CD4-positive, alpha-beta T cell treated with Interleukin-15 for 1 hour (primary cell): ENCODE data around the gene ITGAX.
"Not testable (repeated sequence)": the region's sequence is repeated elsewhere in the genome, so short reads cannot be mapped to it uniquely, and the experiment has no call there.

ENCODE experiments used
- DNase-seq: peaks from one replicate; pipeline ENCODE4 v3.0.0-alpha.2; 2020

The ITGAX gene

GRCh38 chr16:31412750-31413149, 57.8 kb downstream of the ITGAX start:
- no peak for DNase-seq

- DNase-seq, result no peak
Measured at GRCh38 chr16:31413381-31413780, 58.4 kb downstream of the ITGAX start.

DNA sequence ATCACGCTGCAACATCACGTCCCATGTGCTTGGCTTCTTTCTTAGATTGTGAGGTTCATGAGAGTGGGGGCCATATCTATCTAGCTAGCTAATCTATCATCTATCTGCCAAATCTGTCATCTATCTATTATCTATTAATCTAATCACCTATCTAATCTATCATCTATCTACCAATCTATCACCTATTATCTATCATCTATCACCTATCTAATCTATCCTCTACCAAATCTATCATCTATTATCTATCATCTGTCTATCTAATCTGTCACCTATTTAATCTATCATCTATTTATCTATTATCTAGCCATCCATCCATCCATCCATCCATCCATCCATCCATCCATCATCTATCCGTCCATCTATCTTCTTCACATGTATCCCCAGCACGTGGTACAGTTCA, 59.0 kb downstream of the ITGAX start:
- no peak for DNase-seq

DNA sequence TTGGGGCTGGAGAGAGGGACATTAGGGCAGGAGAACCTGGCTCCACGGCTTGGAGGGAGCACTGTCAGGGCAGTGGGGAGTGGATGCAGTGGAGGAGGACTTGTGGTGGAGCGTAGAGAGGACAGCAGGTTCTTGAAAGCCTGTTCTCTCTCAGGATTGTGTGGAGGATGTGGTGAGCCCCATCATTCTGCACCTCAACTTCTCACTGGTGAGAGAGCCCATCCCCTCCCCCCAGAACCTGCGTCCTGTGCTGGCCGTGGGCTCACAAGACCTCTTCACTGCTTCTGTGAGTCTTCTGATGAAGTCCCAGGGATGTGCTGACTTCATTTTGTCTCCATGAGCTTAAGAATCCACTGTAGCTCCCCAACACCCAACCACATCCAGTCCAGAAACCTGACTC, 59.7 kb downstream of the ITGAX start:
- no peak for DNase-seq

DNA sequence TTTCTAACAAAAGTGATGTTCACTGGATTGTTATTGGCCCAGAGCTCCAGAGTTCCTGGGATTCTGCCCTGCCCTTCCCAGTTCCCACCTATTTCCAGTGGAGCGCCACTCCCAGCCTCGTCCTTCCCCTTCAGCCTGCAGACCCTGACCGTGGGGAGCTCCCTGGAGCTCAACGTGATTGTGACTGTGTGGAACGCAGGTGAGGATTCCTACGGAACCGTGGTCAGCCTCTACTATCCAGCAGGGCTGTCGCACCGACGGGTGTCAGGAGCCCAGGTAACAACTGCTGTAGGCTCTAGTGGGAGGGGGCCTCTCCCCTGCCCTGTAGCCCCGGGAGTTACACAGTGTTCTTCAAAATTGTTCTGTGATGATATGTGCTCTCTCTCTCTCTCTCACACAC, 61.4 kb downstream of the ITGAX start:
- DNase-seq, result no peak

DNA sequence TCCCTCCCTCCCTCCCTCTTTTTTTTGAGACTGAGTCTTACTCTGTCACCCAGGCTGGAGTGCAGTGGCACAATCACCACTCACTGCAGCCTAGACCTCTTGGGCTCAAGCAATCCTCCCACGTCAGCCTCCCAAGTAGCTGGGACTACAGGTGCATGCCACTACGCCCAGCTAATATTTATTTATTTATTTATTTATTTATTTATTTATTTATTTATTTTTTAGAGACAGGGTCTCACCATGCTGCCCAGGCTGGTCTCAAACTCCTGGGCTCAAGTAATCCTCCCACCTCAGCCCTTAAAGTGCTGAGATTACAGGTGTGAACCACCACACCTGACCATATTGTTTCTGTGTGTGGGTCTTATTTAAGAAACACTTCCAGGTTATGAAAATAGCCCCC, 62.1 kb downstream of the ITGAX start:
- not testable (repeated sequence) for DNase-seq

GRCh38 chr16:31417916-31418315, 62.9 kb downstream of the ITGAX start:
- no peak for DNase-seq

- no peak for DNase-seq
Measured at GRCh38 chr16:31420037-31420436, 65.1 kb downstream of the ITGAX start.

GRCh38 chr16:31421587-31421986, 66.6 kb downstream of the ITGAX start:
- DNase-seq, result peak; percentile 41

DNA sequence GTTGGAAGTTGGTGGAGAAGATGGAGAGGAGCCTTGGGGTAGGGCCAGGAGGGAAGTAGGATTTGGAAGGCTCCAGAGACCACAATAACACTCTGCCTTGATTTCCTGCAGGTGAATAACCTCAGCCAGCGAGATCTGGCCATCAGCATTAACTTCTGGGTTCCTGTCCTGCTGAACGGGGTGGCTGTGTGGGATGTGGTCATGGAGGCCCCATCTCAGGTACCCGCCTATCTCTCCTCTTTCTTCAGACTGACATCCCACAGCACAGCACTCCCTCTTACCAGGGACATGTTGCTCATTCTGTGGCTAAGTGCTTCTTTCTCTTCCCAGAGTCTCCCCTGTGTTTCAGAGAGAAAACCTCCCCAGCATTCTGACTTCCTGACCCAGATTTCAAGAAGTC, 68.3 kb downstream of the ITGAX start:
- no peak for DNase-seq

DNA sequence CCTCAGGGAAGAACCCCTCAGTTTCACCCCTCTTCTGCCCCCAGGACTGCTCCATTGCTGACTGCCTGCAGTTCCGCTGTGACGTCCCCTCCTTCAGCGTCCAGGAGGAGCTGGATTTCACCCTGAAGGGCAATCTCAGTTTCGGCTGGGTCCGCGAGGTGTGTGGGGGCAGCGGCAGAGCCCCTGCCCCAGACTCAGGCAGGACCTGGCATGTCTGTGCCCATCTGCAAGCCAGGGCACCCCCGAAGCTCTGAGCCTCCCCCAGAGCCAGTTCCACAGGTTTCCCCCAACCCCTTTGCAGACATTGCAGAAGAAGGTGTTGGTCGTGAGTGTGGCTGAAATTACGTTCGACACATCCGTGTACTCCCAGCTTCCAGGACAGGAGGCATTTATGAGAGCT, 68.8 kb downstream of the ITGAX start:
- DNase-seq, result no peak

GRCh38 chr16:31427441-31428278, 72.7 kb downstream of the ITGAX start:
- DNase-seq, result peak; percentile 80

GRCh38 chr16:31428279-31428597, 73.3 kb downstream of the ITGAX start, which contains the start of gene COX6A2:
COX6A2 (minus strand) TSS chr16:31428360; CDS start chr16:31428325, 35 bp downstream.
- DNase-seq, result no peak

- DNase-seq, result no peak
Measured at GRCh38 chr16:31428638-31429247, 73.8 kb downstream of the ITGAX start.

GRCh38 chr16:31429314-31429713, 74.3 kb downstream of the ITGAX start:
- DNase-seq, result no peak

- DNase-seq, result no peak
Measured at GRCh38 chr16:31429796-31430195, 74.8 kb downstream of the ITGAX start.

DNA sequence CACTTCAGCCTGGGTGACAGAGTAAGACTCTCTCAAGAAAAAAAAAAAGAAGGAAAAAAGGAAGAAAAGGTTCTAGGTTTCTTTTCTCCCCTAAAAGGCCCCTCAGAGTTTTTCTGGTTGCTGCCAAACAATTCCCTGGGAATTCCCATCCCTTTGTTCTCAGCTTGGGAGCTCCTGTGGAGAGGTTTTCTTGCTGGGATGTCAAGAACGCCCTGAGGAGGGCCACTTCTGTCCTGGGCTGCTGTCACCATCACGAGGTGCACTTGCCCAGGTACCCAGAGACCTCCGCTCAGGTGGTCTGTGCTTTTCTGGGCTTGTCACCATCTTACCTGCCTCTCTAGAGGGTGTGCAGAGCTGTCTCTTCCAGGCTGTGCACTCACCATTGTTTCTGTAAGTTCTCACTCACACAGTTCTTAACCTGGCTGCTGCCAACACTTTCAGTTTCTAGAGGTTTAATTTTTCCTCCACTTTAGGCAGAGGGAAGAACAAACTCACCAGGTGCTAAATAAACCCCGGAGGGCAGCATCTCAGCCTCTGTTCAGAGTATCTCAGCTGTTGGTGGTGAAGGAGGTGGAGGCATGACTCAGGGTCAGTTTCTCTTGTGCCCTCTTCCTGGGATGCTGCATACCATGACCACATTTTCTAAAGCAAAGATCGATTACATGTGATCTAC, 75.5 kb downstream of the ITGAX start:
- DNase-seq, result no peak
